ENCODE data around the gene ICAM1. TPM values are rescaled to one million over a fixed set of nuclear protein-coding genes. Genes with fewer than 3 reads are reported as not detected.
"Not testable (repeated sequence)": the region's sequence is repeated elsewhere in the genome, so short reads cannot be mapped to it uniquely, and the experiment has no call there.

The ICAM1 gene
- total RNA-seq, 1 experiment from 2014 or later, result 1.7 TPM

GRCh38 chr19:10237702-10238101, 33.2 kb upstream of the ICAM1 start:
- TF ChIP-seq CTCF (conservative IDR thresholded peaks at IDR 0.05; ENCODE audit: low read depth, low read length) (no peak), EZH2 (IDR thresholded peaks at IDR 0.05; ENCODE audit: borderline replicate concordance, low read depth, low read length, poor library complexity, severe bottlenecking) (no peak)
- no peak for DNase-seq (ENCODE audit: low spot score)
- no TSS peak for BruUV-seq (replicated peaks)
- CTCF ChIA-PET, result no interaction called here
- Histone ChIP-seq H3K4me3 (ENCODE audit: low read depth, low read length, poor library complexity, severe bottlenecking) (no peak overlapping the region), H3K27me3 (replicated peaks; ENCODE audit: insufficient read depth, low read depth, low read length, poor library complexity) (no peaks in the 10 kb centered on the region), H3K27ac (ENCODE audit: low read depth, low read length, poor library complexity, severe bottlenecking) (no peak overlapping the region), H3K4me1 (ENCODE audit: insufficient read depth, low read length, poor library complexity, severe bottlenecking) (no peaks in the 10 kb centered on the region), H3K9me3 (ENCODE audit: low read depth, low read length, poor library complexity, severe bottlenecking) (no peaks in the 10 kb centered on the region), H3K36me3 (ENCODE audit: insufficient read depth, low read length, poor library complexity, severe bottlenecking) (no peaks in the 10 kb centered on the region)
- intact Hi-C loops (cut with micrococcal nuclease; ENCODE audit: unreplicated experiment), result no loop called here
- POLR2A ChIA-PET (ENCODE audit: low non-redundant PET), result no interaction called here

- TF ChIP-seq CTCF (conservative IDR thresholded peaks at IDR 0.05; ENCODE audit: low read depth, low read length), result no peak
- Histone ChIP-seq H3K27ac (ENCODE audit: low read depth, low read length, poor library complexity, severe bottlenecking) (no peak overlapping the region), H3K36me3 (ENCODE audit: insufficient read depth, low read length, poor library complexity, severe bottlenecking) (no peaks in the 10 kb centered on the region), H3K4me1 (ENCODE audit: insufficient read depth, low read length, poor library complexity, severe bottlenecking) (no peaks in the 10 kb centered on the region), H3K9me3 (ENCODE audit: low read depth, low read length, poor library complexity, severe bottlenecking) (no peaks in the 10 kb centered on the region), H3K4me3 (ENCODE audit: low read depth, low read length, poor library complexity, severe bottlenecking) (no peak overlapping the region), H3K27me3 (replicated peaks; ENCODE audit: insufficient read depth, low read depth, low read length, poor library complexity) (no peaks in the 10 kb centered on the region)
- intact Hi-C loops (cut with micrococcal nuclease; ENCODE audit: unreplicated experiment), result no loop called here
- no TSS peak for BruUV-seq (replicated peaks)
- CTCF ChIA-PET, result no interaction called here
- no peak for DNase-seq (ENCODE audit: low spot score)
- POLR2A ChIA-PET (ENCODE audit: low non-redundant PET), result no interaction called here
These were observed 32.6 kb upstream of the ICAM1 start for GRCh38 chr19:10238172-10238783.

GRCh38 chr19:10241826-10242449, 29.0 kb upstream of the ICAM1 start:
- H3K4me1 ChIP-seq (ENCODE audit: insufficient read depth, low read length, poor library complexity, severe bottlenecking); CTCF ChIA-PET; H3K27ac ChIP-seq (ENCODE audit: low read depth, low read length, poor library complexity, severe bottlenecking); POLR2A ChIA-PET (ENCODE audit: low non-redundant PET); H3K27me3 ChIP-seq (replicated peaks; ENCODE audit: insufficient read depth, low read depth, low read length, poor library complexity); H3K4me3 ChIP-seq (ENCODE audit: low read depth, low read length, poor library complexity, severe bottlenecking); H3K36me3 ChIP-seq (ENCODE audit: insufficient read depth, low read length, poor library complexity, severe bottlenecking); H3K9me3 ChIP-seq (ENCODE audit: low read depth, low read length, poor library complexity, severe bottlenecking); BruUV-seq (replicated peaks); intact Hi-C loops (cut with micrococcal nuclease; ENCODE audit: unreplicated experiment); DNase-seq (ENCODE audit: low spot score): not testable (repeated sequence)

GRCh38 chr19:10243606-10244005, 27.3 kb upstream of the ICAM1 start:
- Histone ChIP-seq H3K9me3 (ENCODE audit: low read depth, low read length, poor library complexity, severe bottlenecking) (no peaks in the 10 kb centered on the region), H3K36me3 (ENCODE audit: insufficient read depth, low read length, poor library complexity, severe bottlenecking) (no peaks in the 10 kb centered on the region), H3K4me3 (ENCODE audit: low read depth, low read length, poor library complexity, severe bottlenecking) (no peak overlapping the region), H3K27ac (ENCODE audit: low read depth, low read length, poor library complexity, severe bottlenecking) (no peak overlapping the region), H3K27me3 (replicated peaks; ENCODE audit: insufficient read depth, low read depth, low read length, poor library complexity) (no peaks in the 10 kb centered on the region), H3K4me1 (ENCODE audit: insufficient read depth, low read length, poor library complexity, severe bottlenecking) (no peaks in the 10 kb centered on the region)
- intact Hi-C loops (cut with micrococcal nuclease; ENCODE audit: unreplicated experiment), result no loop called here
- POLR2A ChIA-PET (ENCODE audit: low non-redundant PET), result no interaction called here
- CTCF ChIA-PET, result no interaction called here
- no TSS peak for BruUV-seq (replicated peaks)
- TF ChIP-seq CTCF (conservative IDR thresholded peaks at IDR 0.05; ENCODE audit: low read depth, low read length) (no peak), EZH2 (IDR thresholded peaks at IDR 0.05; ENCODE audit: borderline replicate concordance, low read depth, low read length, poor library complexity, severe bottlenecking) (no peak)
- no peak for DNase-seq (ENCODE audit: low spot score)
